Measurements from ENCODE around the gene IL21R. TPM values are rescaled to one million over a fixed set of nuclear protein-coding genes. Genes with fewer than 3 reads are reported as not detected.
A peak's percentile ranks its signal among the peaks of the same experiment; 100 is the strongest.

IL21R gene
- total RNA-seq, 1 donor from 2014 or later: 2.0 TPM

- DNase-seq (ENCODE audit: low read depth): no peak
These were observed 81.7 kb downstream of the IL21R start for GRCh38 chr16:27483624-27484023.

GRCh38 chr16:27485126-27485525, 83.2 kb downstream of the IL21R start:
- no peak for DNase-seq (ENCODE audit: low read depth)

GRCh38 chr16:27485811-27486210, 83.8 kb downstream of the IL21R start:
- DNase-seq (ENCODE audit: low read depth): no peak

- no peak for DNase-seq (ENCODE audit: low read depth)
These were observed 84.4 kb downstream of the IL21R start for GRCh38 chr16:27486344-27486743.

GRCh38 chr16:27486760-27487159, 84.8 kb downstream of the IL21R start:
- DNase-seq (ENCODE audit: low read depth): no peak

- DNase-seq (ENCODE audit: low read depth): no peak
These were observed 87.4 kb downstream of the IL21R start for GRCh38 chr16:27489421-27489820.

GRCh38 chr16:27489906-27490305, 87.9 kb downstream of the IL21R start:
- DNase-seq (ENCODE audit: low read depth): no peak

GRCh38 chr16:27491894-27492587, 90.1 kb downstream of the IL21R start:
- no peak for DNase-seq (ENCODE audit: low read depth)

- no peak for DNase-seq (ENCODE audit: low read depth)
These were observed 90.6 kb downstream of the IL21R start for GRCh38 chr16:27492588-27492979.

- DNase-seq (ENCODE audit: low read depth): no peak
These were observed 93.2 kb downstream of the IL21R start for GRCh38 chr16:27495191-27495590.

GRCh38 chr16:27498031-27498825, 96.3 kb downstream of the IL21R start:
- no peak for DNase-seq (ENCODE audit: low read depth)

- DNase-seq (ENCODE audit: low read depth): no peak
These were observed 97.1 kb downstream of the IL21R start for GRCh38 chr16:27498916-27499658.

GRCh38 chr16:27499659-27500055, 97.7 kb downstream of the IL21R start:
- no peak for DNase-seq (ENCODE audit: low read depth)

- DNase-seq (ENCODE audit: low read depth): peak; percentile 64
These were observed 98.8 kb downstream of the IL21R start for GRCh38 chr16:27500801-27501200.

Other genes starting within 250 kb of the IL21R start
- 4.3 and 7.2 TPM in 2 replicates for gene KDM8, start 198.6 kb upstream of the IL21R start, total RNA-seq
- gene NSMCE1, start 133.4 kb upstream of the IL21R start, total RNA-seq: 46.6 and 65.0 TPM in 2 replicates
- gene IL4R, start 88.2 kb upstream of the IL21R start, total RNA-seq: 9.4 and 18.4 TPM in 2 replicates
- 108 and 135 TPM in 2 replicates for gene GTF3C1, start 147.7 kb downstream of the IL21R start, total RNA-seq
- gene KATNIP, start 148.0 kb downstream of the IL21R start, total RNA-seq: 10.7 and 10.8 TPM in 2 replicates

Data from myocyte (in vitro differentiated cells).